ENCODE measurements around the gene GFOD1.
"Not testable (repeated sequence)": the region's sequence is repeated elsewhere in the genome, so short reads cannot be mapped to it uniquely, and the experiment has no call there.

Gene GFOD1

GRCh38 chr6:13398421-13398994 lies 88.9 kb downstream of the GFOD1 start:
- no peak for DNase-seq

- no peak for DNase-seq
Observed at GRCh38 chr6:13398069-13398381, 89.4 kb downstream of the GFOD1 start.

GRCh38 chr6:13397359-13398068 lies 89.9 kb downstream of the GFOD1 start:
- DNase-seq = no peak

- DNase-seq = no peak
Observed at GRCh38 chr6:13396241-13396792, 91.1 kb downstream of the GFOD1 start.

- no peak for DNase-seq
Observed at GRCh38 chr6:13395272-13396237, 91.8 kb downstream of the GFOD1 start.

- no peak for DNase-seq
Observed at GRCh38 chr6:13392462-13392861, 94.9 kb downstream of the GFOD1 start.

GRCh38 chr6:13391537-13391936 lies 95.9 kb downstream of the GFOD1 start:
- DNase-seq = no peak

- DNase-seq = no peak
Observed at GRCh38 chr6:13390658-13391057, 96.7 kb downstream of the GFOD1 start.

GRCh38 chr6:13389237-13389636 lies 98.2 kb downstream of the GFOD1 start:
- not testable (repeated sequence) for DNase-seq

GRCh38 chr6:13388769-13389168 lies 98.6 kb downstream of the GFOD1 start:
- not testable (repeated sequence) for DNase-seq

GRCh38 chr6:13384966-13385365 lies 102.4 kb downstream of the GFOD1 start:
- DNase-seq = no peak

- DNase-seq = no peak
Observed at GRCh38 chr6:13384506-13384905, 102.9 kb downstream of the GFOD1 start.

- no peak for DNase-seq
Observed at GRCh38 chr6:13383328-13384163, 103.9 kb downstream of the GFOD1 start.

- no peak for DNase-seq
Observed at GRCh38 chr6:13380761-13381160, 106.6 kb downstream of the GFOD1 start.

- DNase-seq = peak; percentile 69
Observed at GRCh38 chr6:13378669-13379590, 108.5 kb downstream of the GFOD1 start.

GRCh38 chr6:13377054-13377758 lies 110.2 kb downstream of the GFOD1 start:
- no peak for DNase-seq

- no peak for DNase-seq
Observed at GRCh38 chr6:13375360-13375878, 112.0 kb downstream of the GFOD1 start.

- no peak for DNase-seq
Observed at GRCh38 chr6:13373919-13374318, 113.5 kb downstream of the GFOD1 start.

- no peak for DNase-seq
Observed at GRCh38 chr6:13373488-13373886, 113.9 kb downstream of the GFOD1 start.

GRCh38 chr6:13372688-13373487 lies 114.5 kb downstream of the GFOD1 start:
- DNase-seq = no peak
